Nephron progenitor cell (in vitro differentiated cells): ENCODE data around the gene PSMG4.

Source experiments
- DNase-seq: peaks from one replicate; pipeline ENCODE4 v3.0.0; 2021
- H3K27ac Mint-ChIP-seq: 2 replicates; pipeline ENCODE4 v1.8.0; 2021; ENCODE audit warnings: mild to moderate bottlenecking, moderate library complexity, mixed read lengths
- H3K27me3 Mint-ChIP-seq: 2 replicates; pipeline ENCODE4 v1.8.0; 2021; ENCODE audit warnings: mild to moderate bottlenecking, low read depth, mixed read lengths; ENCODE audit not compliant: poor library complexity
- H3K36me3 Mint-ChIP-seq: 2 replicates; pipeline ENCODE4 v1.8.0; 2021; ENCODE audit warnings: low read depth, mixed read lengths
- H3K4me1 Mint-ChIP-seq: 2 replicates; pipeline ENCODE4 v1.8.0; 2021; ENCODE audit warnings: mixed read lengths
- H3K4me3 Mint-ChIP-seq: 2 replicates; pipeline ENCODE4 v1.8.0; 2021; ENCODE audit warnings: mild to moderate bottlenecking, moderate library complexity, mixed read lengths
- H3K9me3 Mint-ChIP-seq: 2 replicates; pipeline ENCODE4 v1.8.0; 2021; ENCODE audit warnings: mild to moderate bottlenecking, moderate library complexity, mixed read lengths
- TF ChIP-seq, protein P1 (sequence below): fragments of 200-600 bp; sonication (generic); IDR thresholded peaks from 2 replicates; pipeline ENCODE4 v1.5.0; 2021; ENCODE audit warnings: antibody characterized with exemption

PSMG4 gene

DNA sequence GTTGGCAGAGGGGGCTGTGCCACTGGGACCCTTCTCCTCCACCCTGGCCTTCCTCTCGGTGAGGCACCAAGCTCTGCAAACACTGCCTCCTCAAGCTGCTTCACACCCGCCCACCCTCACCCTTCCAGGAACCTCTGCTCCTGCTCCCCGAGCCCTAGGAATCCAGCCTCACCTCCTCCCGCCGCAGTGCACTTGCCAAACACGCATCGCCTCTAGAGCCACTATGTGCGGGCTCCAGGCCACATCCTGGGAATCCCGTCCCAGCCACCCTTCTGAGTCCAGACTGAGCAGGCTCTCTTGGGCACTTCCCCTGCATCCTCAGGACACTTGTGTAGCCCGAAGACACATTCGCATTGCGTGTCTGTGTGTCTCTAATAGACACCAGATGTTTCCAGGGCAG is 18.5 kb downstream of the PSMG4 start:
- H3K4me3 Mint-ChIP-seq, result no peak overlapping the region
- H3K27me3 Mint-ChIP-seq, result no peaks in the 10 kb centered on the region
- TF ChIP-seq, protein P1, sequence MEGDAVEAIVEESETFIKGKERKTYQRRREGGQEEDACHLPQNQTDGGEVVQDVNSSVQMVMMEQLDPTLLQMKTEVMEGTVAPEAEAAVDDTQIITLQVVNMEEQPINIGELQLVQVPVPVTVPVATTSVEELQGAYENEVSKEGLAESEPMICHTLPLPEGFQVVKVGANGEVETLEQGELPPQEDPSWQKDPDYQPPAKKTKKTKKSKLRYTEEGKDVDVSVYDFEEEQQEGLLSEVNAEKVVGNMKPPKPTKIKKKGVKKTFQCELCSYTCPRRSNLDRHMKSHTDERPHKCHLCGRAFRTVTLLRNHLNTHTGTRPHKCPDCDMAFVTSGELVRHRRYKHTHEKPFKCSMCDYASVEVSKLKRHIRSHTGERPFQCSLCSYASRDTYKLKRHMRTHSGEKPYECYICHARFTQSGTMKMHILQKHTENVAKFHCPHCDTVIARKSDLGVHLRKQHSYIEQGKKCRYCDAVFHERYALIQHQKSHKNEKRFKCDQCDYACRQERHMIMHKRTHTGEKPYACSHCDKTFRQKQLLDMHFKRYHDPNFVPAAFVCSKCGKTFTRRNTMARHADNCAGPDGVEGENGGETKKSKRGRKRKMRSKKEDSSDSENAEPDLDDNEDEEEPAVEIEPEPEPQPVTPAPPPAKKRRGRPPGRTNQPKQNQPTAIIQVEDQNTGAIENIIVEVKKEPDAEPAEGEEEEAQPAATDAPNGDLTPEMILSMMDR, result no peak
- H3K4me1 Mint-ChIP-seq, result peaks cover 30% of the 10 kb centered on the region
- H3K9me3 Mint-ChIP-seq, result no peaks in the 10 kb centered on the region
- peaks cover 33% of the 10 kb centered on the region for H3K36me3 Mint-ChIP-seq
- DNase-seq, result no peak
- peak overlapping the region; percentile 29 for H3K27ac Mint-ChIP-seq

DNA sequence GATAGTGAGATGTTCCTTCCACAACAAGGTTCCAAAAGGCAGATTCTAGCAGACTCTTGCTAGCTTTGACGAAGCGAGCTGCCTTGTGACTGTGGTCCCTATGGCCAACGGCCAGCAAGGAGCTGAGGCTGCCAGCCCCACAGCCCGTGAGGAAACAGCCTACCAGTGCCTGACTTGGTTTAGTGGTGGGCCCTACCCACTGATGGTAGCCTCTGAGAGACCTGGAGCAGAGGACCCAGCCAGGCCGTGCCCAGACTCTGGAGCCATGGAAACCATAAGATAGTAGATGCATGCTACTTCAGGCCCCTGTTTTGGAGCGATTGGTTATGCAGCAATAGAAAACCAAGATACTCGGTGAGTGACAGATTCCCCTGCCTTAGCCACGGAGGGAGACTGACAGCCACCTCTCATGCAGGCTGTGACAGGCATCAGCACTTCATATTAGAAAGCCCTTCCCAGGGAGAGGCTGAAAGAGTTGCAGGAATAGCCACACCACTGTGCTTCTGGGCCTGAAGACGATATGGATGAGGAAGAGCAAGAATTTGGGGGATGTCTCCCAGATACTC is 19.2 kb downstream of the PSMG4 start:
- Mint-ChIP-seq H3K9me3 (no peaks in the 10 kb centered on the region), H3K4me3 (no peak overlapping the region), H3K36me3 (peaks cover 39% of the 10 kb centered on the region), H3K27me3 (no peaks in the 10 kb centered on the region), H3K27ac (peak overlapping the region; percentile 29), H3K4me1 (peaks cover 37% of the 10 kb centered on the region)
- TF ChIP-seq, protein P1, result no peak
- DNase-seq, result no peak

DNA sequence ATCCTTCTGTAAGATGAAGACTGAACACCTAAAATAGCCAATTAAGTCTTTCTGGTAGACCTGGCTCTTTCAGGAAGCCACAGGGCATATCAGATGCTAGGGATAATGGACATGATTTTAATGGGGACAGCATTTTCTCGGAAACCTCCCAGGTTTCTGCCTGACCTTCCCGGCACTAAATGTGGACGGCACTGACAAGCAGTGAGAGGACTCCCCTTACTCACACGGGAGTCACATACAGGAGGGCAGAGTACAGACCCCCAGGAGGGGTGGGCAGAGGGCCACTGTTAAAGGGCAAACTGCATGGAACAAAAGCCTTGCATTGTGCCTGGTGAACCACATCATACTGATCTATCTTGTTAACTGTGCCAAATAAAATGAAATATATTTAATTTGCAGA is 19.9 kb downstream of the PSMG4 start:
- peaks cover 39% of the 10 kb centered on the region for H3K36me3 Mint-ChIP-seq
- H3K27me3 Mint-ChIP-seq, result no peaks in the 10 kb centered on the region
- no peaks in the 10 kb centered on the region for H3K9me3 Mint-ChIP-seq
- H3K27ac Mint-ChIP-seq, result no peak overlapping the region
- TF ChIP-seq, protein P1, result no peak
- H3K4me1 Mint-ChIP-seq, result peaks cover 40% of the 10 kb centered on the region
- H3K4me3 Mint-ChIP-seq, result no peak overlapping the region
- DNase-seq, result no peak

DNA sequence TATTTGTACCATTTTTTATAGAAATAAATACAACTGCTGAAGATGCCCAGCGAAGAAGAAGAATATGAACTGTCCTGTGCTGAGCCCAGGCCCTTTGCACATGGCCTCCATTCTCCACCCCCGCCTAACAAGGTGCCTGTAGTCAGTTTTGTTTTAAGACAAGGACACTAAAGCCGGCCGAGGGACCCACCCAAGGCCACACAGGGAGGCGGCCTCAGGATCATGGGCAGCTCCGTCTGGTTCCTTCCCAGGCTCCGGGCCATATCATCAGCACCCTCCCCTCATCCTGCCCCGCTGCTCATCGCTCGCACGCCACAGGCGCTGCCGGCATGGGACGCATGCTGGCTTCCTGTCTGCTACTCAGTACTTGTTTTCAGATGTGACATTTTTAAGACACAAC is 21.3 kb downstream of the PSMG4 start:
- H3K4me3 Mint-ChIP-seq, result no peak overlapping the region
- DNase-seq, result no peak
- peaks cover 49% of the 10 kb centered on the region for H3K4me1 Mint-ChIP-seq
- no peak overlapping the region for H3K27ac Mint-ChIP-seq
- no peaks in the 10 kb centered on the region for H3K9me3 Mint-ChIP-seq
- TF ChIP-seq, protein P1, result no peak
- H3K27me3 Mint-ChIP-seq, result no peaks in the 10 kb centered on the region
- H3K36me3 Mint-ChIP-seq, result peaks cover 41% of the 10 kb centered on the region

DNA sequence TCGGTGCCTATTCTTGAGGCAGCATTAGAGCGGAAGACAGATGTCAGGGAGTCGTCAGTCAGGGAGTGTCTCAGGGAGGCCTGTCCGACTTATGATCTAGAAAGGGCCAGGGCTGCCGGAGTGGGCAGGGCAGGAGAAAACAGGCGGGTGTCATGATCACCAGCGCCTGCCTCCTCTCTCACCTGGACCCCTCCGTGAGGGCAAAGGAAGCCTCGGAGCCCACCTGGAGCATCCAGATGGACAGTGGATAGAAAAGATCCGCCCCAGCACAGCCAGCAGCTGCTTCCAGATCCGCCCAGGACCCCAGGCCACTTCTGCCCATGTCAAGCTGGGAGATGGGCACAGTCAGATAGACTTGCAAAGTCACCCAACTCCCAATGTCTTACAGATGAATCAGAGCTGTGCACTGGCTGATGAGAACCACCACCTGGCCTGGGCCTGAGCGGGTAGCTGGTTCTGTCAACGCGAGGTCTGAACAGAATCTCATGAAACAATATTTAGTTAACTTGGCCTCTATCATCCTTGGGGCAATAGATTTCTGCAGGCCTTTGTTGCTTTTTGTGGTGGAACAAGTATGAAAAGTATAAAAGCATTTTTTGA is 22.2 kb downstream of the PSMG4 start:
- Mint-ChIP-seq H3K27ac (no peak overlapping the region), H3K27me3 (no peaks in the 10 kb centered on the region)
- no peak for DNase-seq

More for the DNA sequence above, 22.2 kb downstream of the PSMG4 start:
- Mint-ChIP-seq H3K4me3 (no peak overlapping the region), H3K36me3 (peaks cover 45% of the 10 kb centered on the region), H3K4me1 (peaks cover 53% of the 10 kb centered on the region), H3K9me3 (no peaks in the 10 kb centered on the region)
- TF ChIP-seq, protein P1, result no peak
